Kidney capillary endothelial cell (primary cell): ENCODE results near the gene PFKM.
"Not testable (repeated sequence)": the region's sequence is repeated elsewhere in the genome, so short reads cannot be mapped to it uniquely, and the experiment has no call there.

Experiments used
- DNase-seq: peaks from one replicate; pipeline ENCODE4 v3.0.0-alpha.2; 2018; ENCODE audit warnings: low spot score

PFKM gene

GRCh38 chr12:48111312-48111693, 7.9 kb upstream of the PFKM start:
- not testable (repeated sequence) for DNase-seq

GRCh38 chr12:48115957-48116356, 3.2 kb upstream of the PFKM start:
- DNase-seq, result no peak

GRCh38 chr12:48118284-48118871, 786 bp upstream of the PFKM start:
- no peak for DNase-seq

- DNase-seq, result no peak
These were observed 651 bp downstream of the PFKM start for GRCh38 chr12:48119834-48120195.

- DNase-seq, result no peak
These were observed 2.4 kb downstream of the PFKM start for GRCh38 chr12:48121522-48121921.

- no peak for DNase-seq
These were observed 3.1 kb downstream of the PFKM start for GRCh38 chr12:48122065-48122834.

- no peak for DNase-seq
These were observed 4.0 kb downstream of the PFKM start for GRCh38 chr12:48123169-48123568.

- not testable (repeated sequence) for DNase-seq
These were observed 6.4 kb downstream of the PFKM start for GRCh38 chr12:48125542-48125941.

GRCh38 chr12:48125985-48126384, 6.8 kb downstream of the PFKM start:
- DNase-seq, result no peak

- no peak for DNase-seq
These were observed 7.9 kb downstream of the PFKM start for GRCh38 chr12:48126953-48127630.

- no peak for DNase-seq
These were observed 9.6 kb downstream of the PFKM start for GRCh38 chr12:48128800-48129199.

- peak; percentile 68 for DNase-seq
These were observed 10.2 kb downstream of the PFKM start for GRCh38 chr12:48129376-48129775.

- no peak for DNase-seq
These were observed 12.4 kb downstream of the PFKM start for GRCh38 chr12:48131517-48131916.

GRCh38 chr12:48132826-48133225, 13.7 kb downstream of the PFKM start:
- no peak for DNase-seq

- no peak for DNase-seq
These were observed 15.9 kb downstream of the PFKM start for GRCh38 chr12:48135027-48135426.

GRCh38 chr12:48142818-48143674, 23.9 kb downstream of the PFKM start:
- no peak for DNase-seq

- DNase-seq, result no peak
These were observed 24.7 kb downstream of the PFKM start for GRCh38 chr12:48143898-48144297.

- DNase-seq, result no peak
These were observed 26.8 kb downstream of the PFKM start for GRCh38 chr12:48145981-48146380.

- no peak for DNase-seq
These were observed 32.1 kb downstream of the PFKM start for GRCh38 chr12:48151103-48151771.

GRCh38 chr12:48155786-48156185, 36.6 kb downstream of the PFKM start:
- DNase-seq, result not testable (repeated sequence)

GRCh38 chr12:48156652-48157017, 37.5 kb downstream of the PFKM start:
- DNase-seq, result no peak
